Activated CD8-positive, alpha-beta T cell treated with anti-CD3 and anti-CD28 coated beads for 36 hours (primary cell): ENCODE results near the gene NDUFAF7. TPM values are rescaled to one million over a fixed set of nuclear protein-coding genes. Genes with fewer than 3 reads are reported as not detected.

Experiments
- ATAC-seq: fragments of 200-7000 bp; cut with Tn5 transposase; one replicate; pipeline ENCODE4 v1.10.0; 2021; ENCODE audit warnings: mild to moderate bottlenecking, moderate library complexity
- CTCF ChIA-PET: fragments of 350-600 bp; sonication (Branson Sonifier 250); formaldehyde crosslinking; loops from one replicate; lab custom pipeline; 2021; ENCODE audit warnings: antibody characterized with exemption; lab: Charles Lee
- POLR2A ChIA-PET: fragments of 350-600 bp; sonication (Branson Sonifier 250); formaldehyde crosslinking; loops from one replicate; lab custom pipeline; 2021; ENCODE audit warnings: antibody characterized with exemption; lab: Charles Lee
- DNase-seq: peaks from one replicate; pipeline ENCODE4 v3.0.0-alpha.2; 2020
- H3K27ac Mint-ChIP-seq: one replicate; pipeline ENCODE4 v1.8.0; 2021; ENCODE audit warnings: mild to moderate bottlenecking, mixed read lengths
- H3K27me3 Mint-ChIP-seq: one replicate; pipeline ENCODE4 v1.8.0; 2021; ENCODE audit warnings: mixed read lengths
- H3K36me3 Mint-ChIP-seq: one replicate; pipeline ENCODE4 v1.8.0; 2021; ENCODE audit warnings: low read depth, mixed read lengths
- H3K4me1 Mint-ChIP-seq: one replicate; pipeline ENCODE4 v1.8.0; 2021; ENCODE audit warnings: low read depth, mixed read lengths
- H3K4me3 Mint-ChIP-seq: one replicate; pipeline ENCODE4 v1.8.0; 2021; ENCODE audit warnings: mild to moderate bottlenecking, moderate library complexity, mixed read lengths
- H3K9me3 Mint-ChIP-seq: one replicate; pipeline ENCODE4 v1.8.0; 2021; ENCODE audit warnings: mixed read lengths
- CTCF ChIP-seq: fragments of 200-600 bp; IDR thresholded peaks from one replicate; pipeline ENCODE4 v1.8.0; 2022; ENCODE audit warnings: antibody characterized with exemption, mild to moderate bottlenecking
- intact Hi-C: fragments of 100-400 bp; cut with micrococcal nuclease; formaldehyde crosslinking; loops from one replicate; pipeline ENCODE4 v1.10.0; 2022
- total RNA-seq, 2 experiments: library from RNA; stranded (reverse); gene quantifications; one replicate each; pipeline ENCODE4 v1.2.3, GENCODE V29; 2021

The NDUFAF7 gene
- total RNA-seq, 2 experiments from 2014 or later: 18.4 to 22.5 TPM

GRCh38 chr2:37263839-37264238 lies 32.4 kb downstream of the NDUFAF7 start:
- ChIA-PET CTCF (no interaction called here), POLR2A (interaction anchor here (0.6 kb wide), 1 partner anchor 262 kb away, joined by 3 read pairs; no protein-coding TSS in a partner anchor)
- Mint-ChIP-seq H3K4me3 (no peak overlapping the region), H3K27me3 (no peaks in the 10 kb centered on the region), H3K27ac (no peak overlapping the region), H3K36me3 (peaks cover 32% of the 10 kb centered on the region), H3K9me3 (no peaks in the 10 kb centered on the region), H3K4me1 (peaks cover 3% of the 10 kb centered on the region)
- TF ChIP-seq CTCF: no peak
- ATAC-seq: no peak
- intact Hi-C loops: no loop called here
- DNase-seq: no peak

GRCh38 chr2:37267685-37268084 lies 36.2 kb downstream of the NDUFAF7 start:
- peaks cover 28% of the 10 kb centered on the region for H3K36me3 Mint-ChIP-seq
- H3K9me3 Mint-ChIP-seq: no peaks in the 10 kb centered on the region
- no peak for TF ChIP-seq CTCF
- intact Hi-C loops: no loop called here
- ChIA-PET POLR2A (no interaction called here), CTCF (interaction anchor here (0.6 to 1.0 kb wide), 2 partner anchors 39 to 128 kb away, joined by 3 read pairs; no protein-coding TSS in a partner anchor)
- DNase-seq (no peak), ATAC-seq (no peak)
- no peak overlapping the region for H3K4me3 Mint-ChIP-seq
- no peaks in the 10 kb centered on the region for H3K27me3 Mint-ChIP-seq
- peaks cover 3% of the 10 kb centered on the region for H3K4me1 Mint-ChIP-seq
- no peak overlapping the region for H3K27ac Mint-ChIP-seq

- Mint-ChIP-seq H3K36me3 (peaks cover 29% of the 10 kb centered on the region), H3K4me3 (no peak overlapping the region), H3K4me1 (peaks cover 3% of the 10 kb centered on the region), H3K27me3 (no peaks in the 10 kb centered on the region), H3K9me3 (no peaks in the 10 kb centered on the region), H3K27ac (no peak overlapping the region)
- intact Hi-C loops: no loop called here
- no peak for DNase-seq
- ATAC-seq: no peak
- no peak for TF ChIP-seq CTCF
- ChIA-PET CTCF (interaction anchor here (0.6 kb wide), 1 partner anchor 39 kb away, joined by 3 read pairs; no protein-coding TSS in a partner anchor), POLR2A (no interaction called here)
These were observed 36.7 kb downstream of the NDUFAF7 start for GRCh38 chr2:37268111-37268510.

GRCh38 chr2:37271376-37272067 lies 40.1 kb downstream of the NDUFAF7 start:
- Mint-ChIP-seq H3K4me1 (peaks cover 3% of the 10 kb centered on the region), H3K27ac (no peak overlapping the region), H3K9me3 (no peaks in the 10 kb centered on the region), H3K4me3 (no peak overlapping the region), H3K27me3 (no peaks in the 10 kb centered on the region), H3K36me3 (peaks cover 23% of the 10 kb centered on the region)
- ATAC-seq (no peak), DNase-seq (no peak)
- POLR2A ChIA-PET: interaction anchor here (0.5 to 0.9 kb wide), 2 partner anchors 33 to 114 kb away, joined by 3 to 4 read pairs; no protein-coding TSS in a partner anchor
- CTCF ChIA-PET: interaction anchor here (0.8 kb wide), 1 partner anchor 144 kb away, joined by 3 read pairs; no protein-coding TSS in a partner anchor
- intact Hi-C loops: no loop called here
- TF ChIP-seq CTCF: no peak

- no peaks in the 10 kb centered on the region for H3K27me3 Mint-ChIP-seq
- no peak for DNase-seq
- intact Hi-C loops: no loop called here
- H3K27ac Mint-ChIP-seq: no peak overlapping the region
- H3K9me3 Mint-ChIP-seq: no peaks in the 10 kb centered on the region
- H3K36me3 Mint-ChIP-seq: peaks cover 12% of the 10 kb centered on the region
- TF ChIP-seq CTCF: no peak
- ATAC-seq: no peak
- POLR2A ChIA-PET: interaction anchor here (1.3 kb wide), 1 partner anchor 56 kb away, joined by 3 read pairs; no protein-coding TSS in a partner anchor
- CTCF ChIA-PET: interaction anchor here (1.1 kb wide), 1 partner anchor 122 kb away, joined by 3 read pairs; no protein-coding TSS in a partner anchor
- no peak overlapping the region for H3K4me3 Mint-ChIP-seq
- H3K4me1 Mint-ChIP-seq: peaks cover 5% of the 10 kb centered on the region
These were observed 43.0 kb downstream of the NDUFAF7 start for GRCh38 chr2:37274359-37274965.
